ENCODE measurements around the gene MPPED2.

The MPPED2 gene

DNA sequence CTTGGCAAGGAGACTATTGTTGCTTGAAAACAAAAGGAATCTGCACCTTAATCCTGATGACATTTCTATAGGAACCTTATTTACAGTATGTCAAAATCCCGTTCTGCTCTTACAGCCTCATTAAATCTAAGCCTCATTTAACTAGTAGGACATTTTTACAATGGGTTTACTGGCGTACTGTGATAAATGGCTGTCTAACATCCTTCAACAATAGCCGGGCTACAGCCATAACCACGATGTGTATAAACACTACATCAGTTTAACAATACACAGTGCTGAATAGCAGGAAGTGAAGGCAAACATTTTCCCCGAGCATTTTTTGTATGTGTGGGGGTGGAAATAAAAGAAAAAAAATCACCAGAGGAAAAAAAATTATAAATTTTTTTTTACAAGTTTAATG lies 132.0 kb downstream of the MPPED2 start:
- no peak for DNase-seq (ENCODE audit: low read depth, low spot score)

GRCh38 chr11:30453705-30454104 lies 132.4 kb downstream of the MPPED2 start:
- no peak for DNase-seq (ENCODE audit: low read depth, low spot score)

DNA sequence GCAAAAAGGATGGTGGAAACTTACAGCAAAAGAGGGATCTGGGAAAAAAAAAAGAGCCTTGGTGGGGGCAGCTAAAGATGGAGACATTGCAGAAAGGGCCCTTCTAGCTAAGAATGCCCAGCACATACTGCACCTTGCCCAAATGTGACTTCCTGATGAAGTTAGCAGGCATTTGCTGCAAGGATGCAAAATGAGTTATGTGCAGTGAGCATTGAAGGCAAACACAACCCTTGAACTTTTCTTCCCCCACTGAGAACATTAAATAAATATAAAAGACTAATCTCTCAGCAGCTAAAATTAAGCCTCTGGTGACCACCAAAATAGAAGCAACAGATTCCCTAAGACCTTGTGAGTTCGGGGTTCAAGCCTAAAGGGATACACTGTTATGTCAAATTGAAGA lies 133.3 kb downstream of the MPPED2 start:
- DNase-seq (ENCODE audit: low read depth, low spot score), result no peak

- DNase-seq (ENCODE audit: low read depth, low spot score), result no peak
Measured at GRCh38 chr11:30452114-30452513, 134.0 kb downstream of the MPPED2 start.

DNA sequence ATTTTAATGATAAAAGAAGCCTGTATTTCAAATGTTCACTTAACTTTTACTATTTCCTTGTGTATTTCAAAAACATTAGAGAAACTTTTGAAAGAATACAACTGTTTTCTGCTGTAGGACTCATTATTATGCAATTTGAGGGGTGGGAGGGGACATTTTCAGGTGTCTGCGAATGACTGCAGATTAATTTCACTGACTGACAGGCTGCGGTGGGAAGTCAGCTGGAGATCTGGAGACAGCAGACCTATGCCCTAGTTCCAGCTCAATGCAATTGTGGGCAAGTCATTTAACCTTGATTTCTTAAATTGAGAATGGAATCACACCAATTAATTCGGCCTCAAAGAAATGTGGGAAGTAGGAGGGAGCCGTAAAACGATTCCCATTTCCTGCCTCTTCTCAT lies 134.5 kb downstream of the MPPED2 start:
- no peak for DNase-seq (ENCODE audit: low read depth, low spot score)

- DNase-seq (ENCODE audit: low read depth, low spot score), result no peak
Measured at GRCh38 chr11:30451167-30451566, 135.0 kb downstream of the MPPED2 start.

- DNase-seq (ENCODE audit: low read depth, low spot score), result no peak
Measured at GRCh38 chr11:30447058-30447640, 139.0 kb downstream of the MPPED2 start.

DNA sequence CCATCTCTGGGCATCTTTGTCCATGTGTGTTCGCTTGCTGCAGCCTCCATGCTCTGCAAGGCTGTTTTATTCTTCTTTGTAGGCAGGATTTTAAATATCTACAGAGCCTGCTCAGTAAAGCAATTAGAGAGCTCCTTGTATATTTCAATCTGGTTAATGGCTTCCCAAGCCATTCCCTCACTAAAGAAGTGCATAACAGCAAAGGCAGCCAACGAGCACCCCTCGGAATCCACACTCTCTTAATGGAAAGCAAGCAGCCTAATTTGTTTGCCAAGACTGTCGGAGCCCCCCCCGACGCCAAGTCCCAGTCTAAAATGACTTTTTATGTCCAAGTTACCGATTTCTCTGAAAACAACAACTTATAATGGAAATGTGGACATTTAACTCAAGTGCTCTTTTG lies 139.6 kb downstream of the MPPED2 start:
- DNase-seq (ENCODE audit: low read depth, low spot score), result no peak

DNA sequence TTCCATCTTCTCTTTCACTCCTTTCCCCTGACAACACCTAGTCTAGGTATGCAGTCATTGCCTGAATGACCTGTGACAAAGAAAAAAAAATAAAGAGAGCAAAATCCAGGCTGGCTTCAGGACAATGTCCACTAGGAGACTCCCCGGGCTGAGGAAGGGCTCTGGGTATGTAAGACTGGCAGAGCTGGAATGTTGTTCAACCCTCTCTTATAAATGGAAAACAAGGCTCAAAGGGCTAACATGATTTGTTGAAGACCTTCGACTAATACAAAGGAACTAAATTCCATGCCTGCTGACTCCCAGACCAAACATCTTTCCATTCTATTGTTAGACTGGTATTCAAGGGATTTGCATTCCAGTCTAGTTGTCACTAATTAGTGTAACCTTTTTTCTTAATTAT lies 141.1 kb downstream of the MPPED2 start:
- DNase-seq (ENCODE audit: low read depth, low spot score), result no peak

- no peak for DNase-seq (ENCODE audit: low read depth, low spot score)
Measured at GRCh38 chr11:30440510-30440909, 145.6 kb downstream of the MPPED2 start.

GRCh38 chr11:30436801-30437200 lies 149.4 kb downstream of the MPPED2 start:
- DNase-seq (ENCODE audit: low read depth, low spot score), result no peak

GRCh38 chr11:30435488-30435887 lies 150.7 kb downstream of the MPPED2 start:
- DNase-seq (ENCODE audit: low read depth, low spot score), result no peak

- DNase-seq (ENCODE audit: low read depth, low spot score), result no peak
Measured at GRCh38 chr11:30434901-30435300, 151.3 kb downstream of the MPPED2 start.

GRCh38 chr11:30433831-30434230 lies 152.3 kb downstream of the MPPED2 start:
- DNase-seq (ENCODE audit: low read depth, low spot score), result no peak

DNA sequence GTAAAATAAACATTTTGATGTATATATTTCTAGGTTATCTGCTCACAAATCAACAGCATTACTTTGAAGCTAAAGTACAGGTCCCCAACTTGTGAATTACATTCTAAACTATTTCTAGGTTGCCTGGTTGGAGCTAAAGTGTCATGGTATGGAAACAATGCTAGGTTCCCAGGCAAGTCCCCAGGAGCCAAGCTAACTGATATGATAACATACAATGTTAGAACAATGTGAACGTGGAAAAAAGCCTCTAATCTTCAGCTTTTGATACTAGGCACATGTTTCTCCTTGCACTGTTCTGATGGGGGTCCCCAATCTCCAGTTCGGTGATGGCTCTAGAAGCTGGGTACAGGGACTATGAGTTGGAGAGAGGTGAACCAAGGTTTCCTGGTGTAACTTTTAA lies 153.4 kb downstream of the MPPED2 start:
- DNase-seq (ENCODE audit: low read depth, low spot score), result no peak

DNA sequence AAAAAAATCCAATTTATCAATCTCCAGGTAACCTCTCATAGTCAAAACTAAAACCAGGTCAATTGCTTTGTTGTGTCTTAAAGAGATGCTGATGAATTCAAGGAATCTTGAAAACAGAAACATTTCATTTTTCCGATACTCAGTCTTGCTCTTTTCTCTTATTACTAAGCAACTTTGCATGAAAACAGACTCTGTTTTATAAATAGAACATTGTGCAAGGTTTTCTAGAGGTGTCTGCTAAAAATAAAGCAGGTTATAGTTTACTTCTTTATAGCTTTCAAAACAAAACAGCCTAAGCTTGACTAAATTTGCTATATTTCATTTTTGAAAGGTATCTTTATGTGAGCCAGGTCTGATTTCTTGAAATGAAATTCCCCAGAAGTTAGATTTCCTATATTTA lies 154.0 kb downstream of the MPPED2 start:
- DNase-seq (ENCODE audit: low read depth, low spot score), result no peak

DNA sequence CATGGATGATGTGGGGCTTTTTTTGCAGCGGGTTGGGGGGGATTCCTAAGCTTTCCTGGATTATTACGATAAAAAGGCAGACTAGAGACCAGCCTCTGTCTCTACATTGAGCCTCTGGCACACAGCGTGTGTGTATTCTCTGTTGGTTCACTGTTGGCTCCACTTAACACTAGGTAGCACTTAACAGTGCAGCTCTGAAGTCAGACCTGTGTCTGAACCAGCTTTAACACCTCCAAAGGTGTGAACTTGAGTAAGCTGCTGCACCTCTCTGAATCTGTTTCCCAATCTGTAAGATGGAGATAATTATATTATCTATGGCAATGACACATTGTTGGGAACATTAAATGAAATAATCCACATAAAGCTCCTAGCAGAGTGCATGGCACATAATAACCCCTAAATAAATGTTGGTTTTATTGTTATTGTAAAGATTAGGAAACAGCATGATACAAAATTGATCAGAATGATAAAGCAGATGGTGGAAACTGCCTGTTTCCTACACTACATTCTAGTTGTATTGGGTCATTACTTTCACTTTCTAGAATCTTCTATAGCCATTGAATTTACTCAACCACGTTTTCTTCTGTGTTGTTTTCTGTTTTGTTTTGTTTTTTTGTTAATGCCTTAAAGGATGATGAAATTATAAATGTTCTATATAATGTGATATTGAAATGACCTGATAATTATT lies 154.9 kb downstream of the MPPED2 start:
- DNase-seq (ENCODE audit: low read depth, low spot score), result no peak

DNA sequence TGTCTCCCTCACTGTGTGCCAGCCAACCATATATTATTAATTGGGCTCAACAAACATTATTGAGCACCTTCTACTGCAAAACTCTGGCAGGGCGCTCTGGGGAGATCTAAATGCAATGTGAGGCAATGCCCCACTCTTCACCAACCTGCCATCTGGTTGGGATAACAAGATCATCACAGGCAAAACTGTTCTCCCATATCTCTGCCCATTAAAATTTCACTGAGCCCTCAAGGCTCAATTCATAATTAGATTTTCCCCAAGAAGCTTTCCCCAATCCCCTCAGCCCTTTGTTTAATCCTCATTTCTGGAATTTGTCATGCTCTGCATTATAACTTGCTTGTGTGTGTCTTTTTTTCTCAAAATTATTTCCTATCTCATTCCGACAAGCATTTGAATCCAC lies 156.6 kb downstream of the MPPED2 start:
- DNase-seq (ENCODE audit: low read depth, low spot score), result no peak

- DNase-seq (ENCODE audit: low read depth, low spot score), result no peak
Measured at GRCh38 chr11:30426781-30427180, 159.4 kb downstream of the MPPED2 start.

DNA sequence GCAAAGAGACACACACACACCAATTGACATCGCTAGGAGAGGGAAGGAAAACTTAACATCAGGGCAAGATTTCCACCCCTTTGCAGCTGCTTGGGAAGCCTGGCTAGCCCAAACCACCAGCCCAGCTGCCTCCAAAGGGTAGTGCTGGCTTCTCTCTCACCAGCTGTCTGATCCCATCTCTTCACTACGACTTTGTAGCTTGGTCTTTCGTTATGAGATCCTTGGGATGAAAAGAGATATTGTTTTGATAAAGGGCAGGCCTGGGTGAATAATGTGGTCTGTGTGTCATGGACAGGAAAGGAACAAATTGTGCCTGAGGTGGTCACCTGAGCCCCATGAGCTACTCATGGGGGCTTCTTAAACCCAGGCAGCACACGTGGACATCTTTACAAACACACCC lies 161.3 kb downstream of the MPPED2 start:
- no peak for DNase-seq (ENCODE audit: low read depth, low spot score)

DNA sequence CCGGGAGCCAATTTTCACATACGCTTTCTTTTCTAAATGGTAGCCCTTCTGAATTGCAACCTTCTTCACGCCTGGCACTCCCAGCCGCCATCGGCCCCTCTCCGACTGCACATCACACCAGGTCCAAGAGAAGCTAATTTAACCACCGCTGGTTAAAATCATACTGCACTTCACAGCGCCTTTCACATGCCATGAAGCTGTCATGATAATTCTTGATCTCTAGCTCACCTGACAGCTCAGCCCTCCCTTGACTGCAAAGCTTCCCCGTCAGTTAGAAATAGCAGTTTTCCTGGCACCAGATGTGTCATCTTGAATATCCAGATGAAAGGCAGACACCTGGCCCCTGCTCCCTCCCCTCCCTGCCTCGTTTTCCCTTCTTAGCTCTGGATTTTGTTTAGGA lies 161.8 kb downstream of the MPPED2 start:
- DNase-seq (ENCODE audit: low read depth, low spot score), result no peak

DNA sequence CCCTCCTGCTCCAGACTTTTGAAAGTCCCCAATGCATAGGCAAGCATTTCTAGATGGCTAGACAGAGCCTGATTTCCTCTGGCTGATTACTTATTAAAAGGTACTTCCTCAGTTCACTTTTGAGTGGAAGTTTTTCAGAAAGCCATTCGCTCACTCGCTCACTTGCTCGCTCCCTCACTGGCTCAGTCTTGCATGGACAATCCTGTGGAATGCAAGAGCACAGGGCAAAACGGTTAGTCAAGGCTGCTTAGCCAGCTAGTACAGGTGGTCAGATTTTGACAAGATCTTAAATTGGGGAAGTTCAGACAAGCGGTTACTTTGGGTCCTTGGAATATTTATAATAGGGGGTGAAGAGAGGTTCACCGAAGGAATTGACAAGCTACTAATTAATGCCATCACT lies 162.3 kb downstream of the MPPED2 start:
- no peak for DNase-seq (ENCODE audit: low read depth, low spot score)

DNA sequence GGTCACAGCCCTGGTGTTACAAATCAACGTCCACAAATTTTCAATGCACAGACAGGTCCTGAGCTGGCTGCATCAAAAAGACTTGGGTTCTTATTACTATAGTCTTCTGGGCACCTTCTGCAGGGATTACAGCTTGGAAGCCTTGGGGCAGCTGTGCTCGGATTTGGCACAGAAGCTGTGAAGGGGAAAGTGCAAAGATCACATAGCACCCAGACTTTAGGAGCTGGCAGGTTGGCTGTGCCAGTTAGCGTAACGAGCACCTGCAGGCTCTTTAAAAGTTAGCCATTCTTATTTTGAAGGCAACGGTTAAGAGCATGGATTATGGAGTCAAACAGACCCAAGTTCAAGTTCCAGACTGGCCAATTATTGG lies 162.9 kb downstream of the MPPED2 start:
- no peak for DNase-seq (ENCODE audit: low read depth, low spot score)
